ENCODE measurements around the gene RAB24.
A peak's percentile ranks its signal among the peaks of the same experiment; 100 is the strongest.

RAB24 gene

GRCh38 chr5:177333420-177334154 is 30.1 kb upstream of the RAB24 start:
- ChIA-PET POLR2A (interaction anchor here (0.6 kb wide), 1 partner anchor 34 kb away, joined by 5 read pairs; no protein-coding TSS in a partner anchor), CTCF (interaction anchor here (1.0 to 10.2 kb wide), 11 partner anchors 10 to 57 kb away, joined by 3 to 162 read pairs (median 7); partner anchors contain the start of genes LMAN2 and RGS14)
- Histone ChIP-seq H3K36me3 (ENCODE audit: control insufficient read depth in 4 of 4, insufficient read depth in 4 of 4, low read length in 3 of 4) (peaks cover 2 to 82% (median 51%) of the 10 kb centered on the region in 4 experiments), H3K4me1 (ENCODE audit: control extremely low read depth in 1 of 4, control insufficient read depth in 4 of 4, insufficient read depth in 4 of 4, low read length in 3 of 4) (peaks cover 3 to 48% (median 35%) of the 10 kb centered on the region in 4 experiments), H3K9me3 (ENCODE audit: control extremely low read depth in 1 of 5, control insufficient read depth in 4 of 5, insufficient read depth in 2 of 5, low read depth in 1 of 5, low read length in 4 of 5) (no peaks in the 10 kb centered on the region), H3K4me3 (ENCODE audit: control insufficient read depth in 1 of 7, extremely low read depth in 1 of 7, insufficient read depth in 4 of 7, low read depth in 2 of 7, low read length in 6 of 7) (no peak overlapping the region), H3K27me3 (replicated peaks in 2 of 5; ENCODE audit: control insufficient read depth in 4 of 5, insufficient read depth in 5 of 5, low read length in 4 of 5) (no peaks in the 10 kb centered on the region), H3K27ac (ENCODE audit: insufficient read depth in 1 of 2, low read depth in 1 of 2, low read length in 2 of 2, poor library complexity in 1 of 2, severe bottlenecking in 2 of 2) (no peak overlapping the region)
- no peak for DNase-seq
- 94% methylated on average over 11 of the region's 16 CpGs for WGBS (ENCODE audit: insufficient coverage)

GRCh38 chr5:177332896-177333260 is 29.4 kb upstream of the RAB24 start:
- peaks cover 3 to 55% (median 37%) of the 10 kb centered on the region in 4 experiments for H3K4me1 ChIP-seq (ENCODE audit: control extremely low read depth in 1 of 4, control insufficient read depth in 4 of 4, insufficient read depth in 4 of 4, low read length in 3 of 4)
- H3K27ac ChIP-seq (ENCODE audit: insufficient read depth in 1 of 2, low read depth in 1 of 2, low read length in 2 of 2, poor library complexity in 1 of 2, severe bottlenecking in 2 of 2), result no peak overlapping the region
- no peak overlapping the region for H3K4me3 ChIP-seq (ENCODE audit: control insufficient read depth in 1 of 7, extremely low read depth in 1 of 7, insufficient read depth in 4 of 7, low read depth in 2 of 7, low read length in 6 of 7)
- CTCF ChIA-PET, result interaction anchor here (1.1 to 10.2 kb wide), 12 partner anchors 9 to 71 kb away, joined by 4 to 162 read pairs (median 7); partner anchors contain the start of genes LMAN2 and MXD3
- H3K9me3 ChIP-seq (ENCODE audit: control extremely low read depth in 1 of 5, control insufficient read depth in 4 of 5, insufficient read depth in 2 of 5, low read depth in 1 of 5, low read length in 4 of 5), result no peaks in the 10 kb centered on the region
- POLR2A ChIA-PET, result no interaction called here
- peaks cover 2 to 76% (median 46%) of the 10 kb centered on the region in 4 experiments for H3K36me3 ChIP-seq (ENCODE audit: control insufficient read depth in 4 of 4, insufficient read depth in 4 of 4, low read length in 3 of 4)
- no peak for DNase-seq
- 92% methylated on average over 10 of the region's 13 CpGs for WGBS (ENCODE audit: insufficient coverage)
- no peaks in the 10 kb centered on the region for H3K27me3 ChIP-seq (replicated peaks in 2 of 5; ENCODE audit: control insufficient read depth in 4 of 5, insufficient read depth in 5 of 5, low read length in 4 of 5)

- POLR2A ChIA-PET, result interaction anchor here (0.8 to 1.0 kb wide), 2 partner anchors 19 to 788 kb away, joined by 3 to 4 read pairs; no protein-coding TSS in a partner anchor
- peak overlapping the region in 2 of 7 experiments; percentile 4 to 46 for H3K4me3 ChIP-seq (ENCODE audit: control insufficient read depth in 1 of 7, extremely low read depth in 1 of 7, insufficient read depth in 4 of 7, low read depth in 2 of 7, low read length in 6 of 7)
Observed at GRCh38 chr5:177332031-177332895, 28.7 kb upstream of the RAB24 start.

GRCh38 chr5:177330991-177331842 is 27.7 kb upstream of the RAB24 start:
- WGBS (ENCODE audit: insufficient coverage), result 31% methylated on average over 17 of the region's 27 CpGs
- H3K27me3 ChIP-seq (replicated peaks in 2 of 5; ENCODE audit: control insufficient read depth in 4 of 5, insufficient read depth in 5 of 5, low read length in 4 of 5), result no peaks in the 10 kb centered on the region
- H3K27ac ChIP-seq (ENCODE audit: insufficient read depth in 1 of 2, low read depth in 1 of 2, low read length in 2 of 2, poor library complexity in 1 of 2, severe bottlenecking in 2 of 2), result no peak overlapping the region
- peaks cover 3 to 63% (median 39%) of the 10 kb centered on the region in 4 experiments for H3K4me1 ChIP-seq (ENCODE audit: control extremely low read depth in 1 of 4, control insufficient read depth in 4 of 4, insufficient read depth in 4 of 4, low read length in 3 of 4)
- ChIA-PET POLR2A (interaction anchor here (0.8 to 1.0 kb wide), 2 partner anchors 18 to 789 kb away, joined by 3 to 4 read pairs; no protein-coding TSS in a partner anchor), CTCF (interaction anchor here (0.9 to 10.2 kb wide), 16 partner anchors 8 to 227 kb away, joined by 3 to 162 read pairs (median 6); partner anchors contain the start of gene MXD3)
- peaks cover 2 to 59% (median 31%) of the 10 kb centered on the region in 4 experiments for H3K36me3 ChIP-seq (ENCODE audit: control insufficient read depth in 4 of 4, insufficient read depth in 4 of 4, low read length in 3 of 4)
- H3K4me3 ChIP-seq (ENCODE audit: control insufficient read depth in 1 of 7, extremely low read depth in 1 of 7, insufficient read depth in 4 of 7, low read depth in 2 of 7, low read length in 6 of 7), result peak overlapping the region in 4 of 7 experiments; percentile 1 to 62 (median 36)
- no peaks in the 10 kb centered on the region for H3K9me3 ChIP-seq (ENCODE audit: control extremely low read depth in 1 of 5, control insufficient read depth in 4 of 5, insufficient read depth in 2 of 5, low read depth in 1 of 5, low read length in 4 of 5)
- DNase-seq, result peak; percentile 93 to 100 (median 99)

More at GRCh38 chr5:177332031-177332895, 28.7 kb upstream of the RAB24 start:
- H3K27ac ChIP-seq (ENCODE audit: insufficient read depth in 1 of 2, low read depth in 1 of 2, low read length in 2 of 2, poor library complexity in 1 of 2, severe bottlenecking in 2 of 2), result no peak overlapping the region
- no peaks in the 10 kb centered on the region for H3K9me3 ChIP-seq (ENCODE audit: control extremely low read depth in 1 of 5, control insufficient read depth in 4 of 5, insufficient read depth in 2 of 5, low read depth in 1 of 5, low read length in 4 of 5)
- H3K27me3 ChIP-seq (replicated peaks in 2 of 5; ENCODE audit: control insufficient read depth in 4 of 5, insufficient read depth in 5 of 5, low read length in 4 of 5), result no peaks in the 10 kb centered on the region
- 18% methylated on average over 20 of the region's 35 CpGs for WGBS (ENCODE audit: insufficient coverage)
- CTCF ChIA-PET, result interaction anchor here (1.1 to 10.2 kb wide), 12 partner anchors 9 to 123 kb away, joined by 4 to 162 read pairs (median 6); partner anchors contain the start of gene MXD3
- DNase-seq, result no peak
- peaks cover 3 to 61% (median 39%) of the 10 kb centered on the region in 4 experiments for H3K4me1 ChIP-seq (ENCODE audit: control extremely low read depth in 1 of 4, control insufficient read depth in 4 of 4, insufficient read depth in 4 of 4, low read length in 3 of 4)
- H3K36me3 ChIP-seq (ENCODE audit: control insufficient read depth in 4 of 4, insufficient read depth in 4 of 4, low read length in 3 of 4), result peaks cover 2 to 70% (median 41%) of the 10 kb centered on the region in 4 experiments

- ChIA-PET CTCF (interaction anchor here (0.7 to 10.2 kb wide), 5 partner anchors 11 to 214 kb away, joined by 3 to 162 read pairs (median 9); no protein-coding TSS in a partner anchor), POLR2A (no interaction called here)
- Histone ChIP-seq H3K27me3 (replicated peaks in 2 of 5; ENCODE audit: control insufficient read depth in 4 of 5, insufficient read depth in 5 of 5, low read length in 4 of 5) (no peaks in the 10 kb centered on the region), H3K4me3 (ENCODE audit: control insufficient read depth in 1 of 7, extremely low read depth in 1 of 7, insufficient read depth in 4 of 7, low read depth in 2 of 7, low read length in 6 of 7) (no peak overlapping the region), H3K4me1 (ENCODE audit: control extremely low read depth in 1 of 4, control insufficient read depth in 4 of 4, insufficient read depth in 4 of 4, low read length in 3 of 4) (peaks cover 3 to 63% (median 39%) of the 10 kb centered on the region in 4 experiments), H3K36me3 (ENCODE audit: control insufficient read depth in 4 of 4, insufficient read depth in 4 of 4, low read length in 3 of 4) (peaks cover 2 to 46% (median 21%) of the 10 kb centered on the region in 4 experiments), H3K9me3 (ENCODE audit: control extremely low read depth in 1 of 5, control insufficient read depth in 4 of 5, insufficient read depth in 2 of 5, low read depth in 1 of 5, low read length in 4 of 5) (no peaks in the 10 kb centered on the region), H3K27ac (ENCODE audit: insufficient read depth in 1 of 2, low read depth in 1 of 2, low read length in 2 of 2, poor library complexity in 1 of 2, severe bottlenecking in 2 of 2) (no peak overlapping the region)
- no peak for DNase-seq
- 98% methylated on average over 6 of the region's 6 CpGs for WGBS (ENCODE audit: insufficient coverage)
Observed at GRCh38 chr5:177329883-177330282, 26.4 kb upstream of the RAB24 start.

- 95% methylated on average over 6 of the region's 19 CpGs for WGBS (ENCODE audit: insufficient coverage)
- no peaks in the 10 kb centered on the region for H3K27me3 ChIP-seq (replicated peaks in 2 of 5; ENCODE audit: control insufficient read depth in 4 of 5, insufficient read depth in 5 of 5, low read length in 4 of 5)
- H3K9me3 ChIP-seq (ENCODE audit: control extremely low read depth in 1 of 5, control insufficient read depth in 4 of 5, insufficient read depth in 2 of 5, low read depth in 1 of 5, low read length in 4 of 5), result no peaks in the 10 kb centered on the region
- POLR2A ChIA-PET, result no interaction called here
- DNase-seq, result no peak
- no peak overlapping the region for H3K4me3 ChIP-seq (ENCODE audit: control insufficient read depth in 1 of 7, extremely low read depth in 1 of 7, insufficient read depth in 4 of 7, low read depth in 2 of 7, low read length in 6 of 7)
- CTCF ChIA-PET, result interaction anchor here (0.7 to 2.6 kb wide), 7 partner anchors 10 to 215 kb away, joined by 3 to 22 read pairs (median 4); partner anchors contain the start of gene SLC34A1
- peaks cover 0 to 34% (median 9%) of the 10 kb centered on the region in 4 experiments for H3K36me3 ChIP-seq (ENCODE audit: control insufficient read depth in 4 of 4, insufficient read depth in 4 of 4, low read length in 3 of 4)
- peaks cover 3 to 61% (median 38%) of the 10 kb centered on the region in 4 experiments for H3K4me1 ChIP-seq (ENCODE audit: control extremely low read depth in 1 of 4, control insufficient read depth in 4 of 4, insufficient read depth in 4 of 4, low read length in 3 of 4)
- no peak overlapping the region for H3K27ac ChIP-seq (ENCODE audit: insufficient read depth in 1 of 2, low read depth in 1 of 2, low read length in 2 of 2, poor library complexity in 1 of 2, severe bottlenecking in 2 of 2)
Observed at GRCh38 chr5:177328545-177329231, 25.2 kb upstream of the RAB24 start.

All from common myeloid progenitor, CD34-positive (primary cell).